HUES48 (cell line): ENCODE results near the gene ZFYVE26.
"Not testable (repeated sequence)": the region's sequence is repeated elsewhere in the genome, so short reads cannot be mapped to it uniquely, and the experiment has no call there.

Experiments
- H3K27ac ChIP-seq: one replicate; pipeline ENCODE4 v1.7.0; 2013; ENCODE audit warnings: low read depth, low read length, inconsistent platforms
- H3K27me3 ChIP-seq: 2 replicates; pipeline ENCODE4 v1.6.1; 2013; ENCODE audit warnings: mild to moderate bottlenecking, low read length; ENCODE audit not compliant: control insufficient read depth, insufficient read depth
- H3K36me3 ChIP-seq: 2 replicates; pipeline ENCODE4 v1.6.1; 2013; ENCODE audit warnings: low read length; ENCODE audit not compliant: control insufficient read depth, insufficient read depth
- H3K4me1 ChIP-seq: 2 replicates; pipeline ENCODE4 v1.6.1; 2013; ENCODE audit warnings: mild to moderate bottlenecking, low read length; ENCODE audit not compliant: control insufficient read depth, insufficient read depth
- H3K4me3 ChIP-seq: 2 replicates; pipeline ENCODE4 v1.5.1; 2013; ENCODE audit warnings: mild to moderate bottlenecking, low read depth, low read length
- H3K9ac ChIP-seq: 2 replicates; pipeline ENCODE4 v1.6.1; 2013; ENCODE audit warnings: mild to moderate bottlenecking, low read depth, low read length, moderate library complexity
- H3K9me3 ChIP-seq: 2 replicates; pipeline ENCODE4 v1.6.1; 2013; ENCODE audit warnings: low read length; ENCODE audit not compliant: control insufficient read depth, insufficient read depth

The ZFYVE26 gene

DNA sequence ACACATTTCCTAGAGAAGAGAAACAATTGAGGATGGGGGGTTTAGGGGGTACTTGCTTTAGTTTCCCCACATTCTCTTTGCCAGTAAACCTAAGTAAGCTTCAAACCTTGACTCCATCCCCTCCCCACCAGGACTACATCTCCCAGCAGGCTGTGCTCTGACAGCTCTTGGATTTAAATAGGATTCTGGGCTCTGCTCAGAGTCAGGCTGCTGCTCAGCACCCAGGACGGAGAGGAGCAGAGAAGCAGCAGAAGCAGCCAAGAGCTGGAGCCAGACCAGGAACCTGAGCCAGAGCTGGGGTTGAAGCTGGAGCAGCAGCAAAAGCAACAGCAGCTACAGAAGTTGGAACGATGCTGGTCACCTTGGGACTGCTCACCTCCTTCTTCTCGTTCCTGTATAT, 94.1 kb downstream of the ZFYVE26 start:
- H3K9ac ChIP-seq = no peak overlapping the region
- peak overlapping the region; percentile 32; the same call in 1 of the 2 replicates for H3K4me3 ChIP-seq

GRCh38 chr14:67721875-67722274, 94.5 kb downstream of the ZFYVE26 start:
- H3K27me3 ChIP-seq = no peaks in the 10 kb centered on the region
- no peak overlapping the region for H3K4me3 ChIP-seq
- no peak overlapping the region for H3K27ac ChIP-seq
- H3K36me3 ChIP-seq = no peaks in the 10 kb centered on the region
- H3K9me3 ChIP-seq = no peaks in the 10 kb centered on the region
- no peak overlapping the region for H3K9ac ChIP-seq
- peaks cover 4% of the 10 kb centered on the region; the same call in 1 of the 2 replicates for H3K4me1 ChIP-seq

More for the DNA sequence above, 94.1 kb downstream of the ZFYVE26 start:
- Histone ChIP-seq H3K36me3 (no peaks in the 10 kb centered on the region), H3K27me3 (no peaks in the 10 kb centered on the region), H3K9me3 (no peaks in the 10 kb centered on the region), H3K27ac (no peak overlapping the region), H3K4me1 (peaks cover 4% of the 10 kb centered on the region; the same call in 1 of the 2 replicates)

DNA sequence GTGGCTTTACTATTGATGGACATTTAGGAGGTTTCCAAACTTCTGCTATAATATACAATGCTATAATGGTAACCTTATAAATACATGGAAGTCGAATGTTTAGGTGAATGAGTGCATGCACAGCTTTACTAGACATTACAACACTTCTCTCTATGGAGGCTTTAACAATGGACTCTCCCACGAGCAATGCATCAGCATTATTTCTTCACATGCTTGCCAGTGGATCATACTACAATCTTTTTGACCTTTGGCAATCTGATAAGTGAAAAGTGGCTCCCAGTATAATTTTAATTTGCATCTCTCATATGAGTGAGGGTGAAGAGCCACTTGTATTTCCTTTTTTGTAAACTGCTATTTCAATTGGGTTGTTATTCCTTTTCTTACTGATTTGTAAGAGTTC, 96.5 kb downstream of the ZFYVE26 start:
- no peak overlapping the region for H3K27ac ChIP-seq
- no peaks in the 10 kb centered on the region for H3K36me3 ChIP-seq
- H3K27me3 ChIP-seq = no peaks in the 10 kb centered on the region
- H3K4me1 ChIP-seq = peaks cover 4% of the 10 kb centered on the region; the same call in 1 of the 2 replicates
- no peak overlapping the region for H3K9ac ChIP-seq
- no peaks in the 10 kb centered on the region for H3K9me3 ChIP-seq
- no peak overlapping the region for H3K4me3 ChIP-seq

- H3K27ac ChIP-seq, H3K4me1 ChIP-seq, H3K27me3 ChIP-seq, H3K9ac ChIP-seq, H3K4me3 ChIP-seq, H3K36me3 ChIP-seq, H3K9me3 ChIP-seq: not testable (repeated sequence)
Observed at GRCh38 chr14:67719385-67719784, 97.0 kb downstream of the ZFYVE26 start.

DNA sequence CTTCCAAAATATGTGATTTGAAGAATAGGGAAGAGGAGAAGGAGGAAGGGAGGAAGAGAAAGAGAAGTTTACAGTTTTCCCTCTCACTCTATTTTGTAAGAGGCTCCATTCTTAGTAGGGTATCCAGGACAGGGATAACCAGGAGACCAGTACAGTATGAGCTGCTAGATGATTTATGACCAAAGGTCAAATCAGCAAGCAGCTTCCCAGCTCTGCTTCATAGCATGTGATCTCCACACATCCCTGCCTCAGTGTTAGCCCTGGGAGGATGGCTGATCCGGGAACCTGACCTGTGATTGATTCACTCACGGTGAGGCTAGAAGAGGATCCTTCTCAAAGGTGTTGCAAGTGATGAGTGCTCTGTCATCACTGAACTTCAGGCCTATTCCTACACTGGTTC, 98.1 kb downstream of the ZFYVE26 start:
- no peaks in the 10 kb centered on the region for H3K27me3 ChIP-seq
- H3K4me1 ChIP-seq = peaks cover 4% of the 10 kb centered on the region; the same call in 1 of the 2 replicates
- H3K36me3 ChIP-seq = no peaks in the 10 kb centered on the region
- H3K4me3 ChIP-seq = no peak overlapping the region
- no peak overlapping the region for H3K27ac ChIP-seq
- no peaks in the 10 kb centered on the region for H3K9me3 ChIP-seq
- no peak overlapping the region for H3K9ac ChIP-seq

GRCh38 chr14:67717048-67717447, 99.3 kb downstream of the ZFYVE26 start:
- no peak overlapping the region for H3K27ac ChIP-seq
- H3K36me3 ChIP-seq = no peaks in the 10 kb centered on the region
- H3K9ac ChIP-seq = no peak overlapping the region
- no peaks in the 10 kb centered on the region for H3K9me3 ChIP-seq
- H3K27me3 ChIP-seq = no peaks in the 10 kb centered on the region
- H3K4me3 ChIP-seq = no peak overlapping the region
- no peaks in the 10 kb centered on the region for H3K4me1 ChIP-seq

GRCh38 chr14:67710209-67710608, 106.2 kb downstream of the ZFYVE26 start:
- no peak overlapping the region for H3K27ac ChIP-seq

DNA sequence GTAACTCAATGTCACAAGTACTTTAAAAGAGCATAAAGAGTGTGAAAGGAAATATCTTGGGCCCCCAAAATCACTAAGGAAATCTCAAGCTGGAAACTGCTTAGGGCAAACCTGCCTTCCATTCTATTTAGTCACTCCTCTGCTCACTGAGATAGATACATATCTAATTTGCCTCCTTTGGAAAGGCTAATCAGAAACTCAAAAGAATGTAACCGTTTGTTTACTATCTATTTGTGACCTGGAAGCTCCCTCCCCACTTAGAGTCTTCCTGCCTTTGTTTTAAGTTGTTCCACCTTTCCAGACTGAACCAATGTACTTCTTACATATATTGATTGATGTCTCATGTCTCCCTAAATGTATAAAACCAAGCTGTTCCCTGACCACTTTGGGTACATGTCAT, 106.6 kb downstream of the ZFYVE26 start:
- not testable (repeated sequence) for H3K36me3 ChIP-seq, H3K4me3 ChIP-seq

More at GRCh38 chr14:67710209-67710608, 106.2 kb downstream of the ZFYVE26 start:
- H3K9me3 ChIP-seq = peaks cover 31% of the 10 kb centered on the region
- no peak overlapping the region for H3K9ac ChIP-seq
- H3K27me3 ChIP-seq = no peaks in the 10 kb centered on the region
- H3K36me3 ChIP-seq = no peaks in the 10 kb centered on the region
- H3K4me3 ChIP-seq = no peak overlapping the region
- no peaks in the 10 kb centered on the region for H3K4me1 ChIP-seq

DNA sequence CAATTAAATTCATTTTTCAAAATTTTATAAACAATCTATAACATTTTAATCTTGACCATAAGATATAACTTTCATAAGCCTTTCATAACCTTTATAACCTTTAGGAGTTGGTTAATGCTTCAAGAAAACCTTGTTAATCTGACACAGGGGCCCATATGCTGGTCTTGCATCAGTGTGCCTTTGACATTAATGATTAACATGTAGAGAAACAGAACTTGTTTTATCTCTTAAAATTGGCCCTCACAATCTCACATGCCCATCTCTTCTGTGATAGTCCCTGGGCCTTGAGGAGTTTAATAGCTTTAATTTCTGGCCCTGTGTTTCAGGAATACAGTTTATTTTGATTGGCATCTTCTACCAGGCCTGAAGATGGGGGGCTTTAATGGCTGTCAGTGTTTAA, 107.0 kb downstream of the ZFYVE26 start:
- H3K27ac ChIP-seq, H3K36me3 ChIP-seq, H3K9ac ChIP-seq, H3K4me3 ChIP-seq, H3K27me3 ChIP-seq, H3K4me1 ChIP-seq: not testable (repeated sequence)
- H3K9me3 ChIP-seq = peaks cover 31% of the 10 kb centered on the region

More for the DNA sequence above, 106.6 kb downstream of the ZFYVE26 start:
- H3K27ac ChIP-seq, H3K4me1 ChIP-seq, H3K27me3 ChIP-seq, H3K9ac ChIP-seq: not testable (repeated sequence)
- peaks cover 31% of the 10 kb centered on the region for H3K9me3 ChIP-seq

DNA sequence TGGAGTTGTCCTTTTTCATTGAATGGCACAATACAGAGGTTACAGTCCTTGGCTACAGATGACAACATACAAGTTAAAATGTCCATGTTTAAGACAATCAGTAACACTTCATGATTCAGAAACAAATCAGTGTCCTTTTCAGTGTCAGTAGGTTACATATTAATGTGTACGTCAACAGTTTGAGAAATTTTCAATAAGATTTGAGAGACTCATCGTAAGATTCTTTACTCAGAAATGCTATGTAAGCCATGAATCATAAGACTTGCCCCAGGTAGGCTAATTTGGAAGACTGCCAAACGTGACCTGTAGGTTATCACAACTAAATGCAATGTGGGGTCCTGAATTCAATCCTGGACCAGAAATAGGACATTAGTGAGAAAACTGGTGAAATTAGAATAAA, 111.2 kb downstream of the ZFYVE26 start:
- H3K4me1 ChIP-seq = no peaks in the 10 kb centered on the region
- no peak overlapping the region for H3K4me3 ChIP-seq
- H3K36me3 ChIP-seq = no peaks in the 10 kb centered on the region
- peaks cover 19% of the 10 kb centered on the region for H3K9me3 ChIP-seq
- no peak overlapping the region for H3K9ac ChIP-seq
- no peak overlapping the region for H3K27ac ChIP-seq
- H3K27me3 ChIP-seq = no peaks in the 10 kb centered on the region

GRCh38 chr14:67704484-67705089, 111.8 kb downstream of the ZFYVE26 start:
- H3K27me3 ChIP-seq = no peaks in the 10 kb centered on the region
- peaks cover 13% of the 10 kb centered on the region for H3K9me3 ChIP-seq
- no peaks in the 10 kb centered on the region for H3K4me1 ChIP-seq
- H3K4me3 ChIP-seq = no peak overlapping the region
- no peaks in the 10 kb centered on the region for H3K36me3 ChIP-seq
- H3K27ac ChIP-seq = no peak overlapping the region
- H3K9ac ChIP-seq = no peak overlapping the region
